GM18909 (cell line): ENCODE data around the gene PRSS1.
"Not testable (repeated sequence)": the region's sequence is repeated elsewhere in the genome, so short reads cannot be mapped to it uniquely, and the experiment has no call there.

ENCODE experiments used
- ATAC-seq: cut with Tn5 transposase; IDR thresholded peaks from one replicate; pipeline ENCODE4 v1.9.1; 2021; ENCODE audit warnings: mild to moderate bottlenecking; ENCODE audit not compliant: unreplicated experiment, poor library complexity

The PRSS1 gene

GRCh38 chr7:142749218-142749993 is at the start of gene PRSS1:
Gene PRSS1, plus strand, starts transcription at chr7:142749472. Its CDS starts 13 bp downstream, at chr7:142749485.
- ATAC-seq = no peak

- ATAC-seq = not testable (repeated sequence)
Observed at GRCh38 chr7:142700935-142701334, 48.3 kb upstream of the PRSS1 start.

GRCh38 chr7:142703655-142704305 is 45.5 kb upstream of the PRSS1 start:
- no peak for ATAC-seq

- ATAC-seq = not testable (repeated sequence)
Observed at GRCh38 chr7:142708726-142709125, 40.5 kb upstream of the PRSS1 start.

GRCh38 chr7:142709921-142710320 is 39.4 kb upstream of the PRSS1 start:
- ATAC-seq = no peak

- no peak for ATAC-seq
Observed at GRCh38 chr7:142711196-142711595, 38.1 kb upstream of the PRSS1 start.

- no peak for ATAC-seq
Observed at GRCh38 chr7:142711746-142712616, 37.3 kb upstream of the PRSS1 start.

GRCh38 chr7:142712617-142712957 is 36.7 kb upstream of the PRSS1 start:
- no peak for ATAC-seq

- ATAC-seq = peak; percentile 76
Observed at GRCh38 chr7:142714375-142714774, 34.9 kb upstream of the PRSS1 start.

GRCh38 chr7:142716596-142716995 is 32.7 kb upstream of the PRSS1 start:
- no peak for ATAC-seq

- no peak for ATAC-seq
Observed at GRCh38 chr7:142717453-142717852, 31.8 kb upstream of the PRSS1 start.

GRCh38 chr7:142718313-142718712 is 31.0 kb upstream of the PRSS1 start:
- ATAC-seq = no peak

- ATAC-seq = no peak
Observed at GRCh38 chr7:142720172-142720773, 29.0 kb upstream of the PRSS1 start.

GRCh38 chr7:142720986-142721385 is 28.3 kb upstream of the PRSS1 start:
- ATAC-seq = no peak

- no peak for ATAC-seq
Observed at GRCh38 chr7:142722248-142722794, 27.0 kb upstream of the PRSS1 start.

GRCh38 chr7:142733271-142733670 is 16.0 kb upstream of the PRSS1 start:
- no peak for ATAC-seq

GRCh38 chr7:142739923-142740492 is 9.3 kb upstream of the PRSS1 start:
- ATAC-seq = peak; percentile 93

- no peak for ATAC-seq
Observed at GRCh38 chr7:142740786-142741185, 8.5 kb upstream of the PRSS1 start.

- ATAC-seq = not testable (repeated sequence)
Observed at GRCh38 chr7:142741932-142742331, 7.3 kb upstream of the PRSS1 start.

- ATAC-seq = no peak
Observed at GRCh38 chr7:142745091-142745635, 4.1 kb upstream of the PRSS1 start.
